Hematopoietic multipotent progenitor cell treated with erythropoietin and hydrocortisone succinate and interleukin-3 and kit ligand, for 17 days (in vitro differentiated cells): ENCODE data around the gene ELN.

Experiments used
- DNase-seq: peaks from one replicate; pipeline ENCODE4 v3.0.0-alpha.2; 2015; ENCODE audit warnings: low spot score

The ELN gene

DNA sequence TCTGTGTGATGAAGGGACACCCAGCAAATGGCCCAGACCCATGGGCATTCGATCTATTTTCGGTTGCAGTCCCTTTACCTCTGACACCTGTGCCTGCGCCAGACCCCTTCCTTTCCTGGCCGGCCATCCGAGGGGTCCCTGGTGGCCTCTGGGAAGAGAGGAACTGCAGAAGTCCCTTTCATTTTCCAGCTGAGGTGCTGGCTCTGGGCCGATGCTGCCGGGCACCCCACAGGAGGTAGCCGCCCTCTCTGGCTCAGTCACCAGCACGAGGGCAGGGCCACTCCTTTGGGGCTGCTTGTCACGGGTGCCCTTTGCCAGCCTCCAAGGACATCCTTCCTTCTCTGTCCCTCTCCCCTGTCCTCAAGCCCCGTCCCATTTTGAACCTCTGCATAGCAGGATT lies 4.2 kb upstream of the ELN start:
- DNase-seq = no peak

DNA sequence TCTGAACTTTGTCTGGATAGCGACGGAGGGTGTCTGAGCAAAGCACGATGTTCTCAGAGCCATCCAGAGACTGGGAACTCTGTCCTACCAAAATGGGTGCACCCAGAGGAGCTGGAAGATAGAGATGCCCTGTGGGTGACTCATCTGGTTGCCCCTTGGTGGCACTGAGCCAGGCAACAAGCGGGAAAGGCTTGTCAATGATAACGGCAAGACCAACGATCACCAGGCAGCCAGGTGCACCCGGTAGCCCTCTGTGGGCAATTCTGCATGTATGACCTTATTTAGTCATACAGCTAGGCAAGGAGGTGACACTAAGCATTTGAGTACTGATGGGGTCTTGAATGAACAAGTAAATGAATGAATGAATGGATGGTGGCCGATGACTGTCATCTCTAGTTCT lies 2.8 kb upstream of the ELN start:
- DNase-seq = no peak

DNA sequence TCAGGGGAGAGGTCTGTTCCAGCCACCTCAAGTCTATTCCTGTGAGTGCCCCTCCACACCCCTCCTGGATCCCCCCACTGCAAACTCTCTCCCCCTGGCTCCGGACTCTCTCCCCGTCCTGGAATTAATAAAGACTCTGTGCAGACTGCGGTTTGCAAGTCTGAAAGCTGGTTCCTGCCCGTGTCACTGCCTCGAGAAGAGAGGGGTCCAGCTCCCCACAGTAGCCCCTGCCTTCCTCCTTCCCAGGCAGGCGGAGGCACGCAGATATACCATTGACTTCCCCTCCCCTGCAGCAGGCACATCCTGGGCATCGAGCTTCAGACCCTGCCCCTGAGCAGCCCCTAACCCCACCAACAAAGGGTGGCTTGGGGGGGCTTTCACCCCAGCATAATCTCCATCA lies 2.2 kb upstream of the ELN start:
- no peak for DNase-seq

DNA sequence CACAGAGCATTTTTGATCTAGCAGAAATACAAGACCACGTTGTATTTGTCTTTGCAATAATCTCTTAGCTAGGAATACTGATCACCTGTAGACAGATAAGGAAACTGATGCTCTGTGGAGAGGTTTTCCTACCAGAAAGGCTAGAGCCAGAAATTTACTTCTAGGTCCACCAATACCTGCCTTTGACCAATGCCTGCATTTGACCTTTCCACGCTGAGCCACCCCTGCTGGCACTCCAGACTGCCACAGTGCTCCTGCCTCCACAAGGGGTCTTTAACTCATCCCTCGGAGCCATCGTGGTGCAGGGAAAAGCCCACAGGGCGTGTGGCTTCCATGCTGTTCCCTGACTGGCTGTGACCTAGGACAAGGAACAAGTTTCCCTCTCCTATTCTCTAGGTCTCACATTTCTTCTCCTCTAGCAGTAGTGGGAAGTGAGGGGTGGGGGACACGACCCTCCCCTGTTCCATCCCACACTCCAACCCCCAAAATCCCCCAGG lies 1.5 kb upstream of the ELN start:
- DNase-seq = no peak

DNA sequence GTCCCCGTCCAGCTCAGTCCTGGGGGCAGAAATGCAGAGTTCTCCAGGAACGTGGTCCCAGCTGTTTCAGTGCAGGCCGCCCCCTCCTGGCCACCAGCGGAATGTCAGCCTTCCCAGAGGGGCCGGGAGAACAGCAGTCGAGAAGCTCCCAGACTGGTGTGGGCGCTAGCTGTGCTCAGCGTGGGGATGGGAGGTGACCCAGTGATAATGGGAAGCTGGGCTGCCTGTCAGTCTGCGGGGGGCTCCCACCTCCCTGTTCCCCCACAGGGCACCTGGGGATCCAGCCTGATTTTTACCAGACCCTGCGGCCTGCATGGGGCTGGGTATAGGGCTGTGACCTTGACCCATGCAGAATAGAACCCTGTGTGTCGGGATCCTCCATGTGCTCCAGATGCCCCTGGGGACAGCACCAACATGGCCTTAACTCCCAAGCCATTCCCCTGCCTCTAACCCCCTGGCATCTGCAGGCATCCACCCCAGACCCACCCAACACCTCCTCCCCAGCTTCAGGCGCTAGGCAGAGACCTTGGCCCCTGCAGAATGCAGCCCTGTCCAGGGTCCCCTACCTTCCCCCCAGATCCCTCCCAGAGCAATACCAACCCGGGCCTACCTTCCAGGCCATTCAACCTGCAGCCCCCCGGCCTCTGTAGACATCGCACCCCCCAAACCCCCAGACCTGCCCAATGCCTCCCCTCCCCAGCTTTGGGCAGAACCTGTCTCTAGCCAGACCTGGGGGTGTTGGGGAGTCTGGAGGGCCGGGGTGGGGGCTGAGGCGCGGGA lies 880 bp upstream of the ELN start:
- DNase-seq = peak; percentile 52

DNA sequence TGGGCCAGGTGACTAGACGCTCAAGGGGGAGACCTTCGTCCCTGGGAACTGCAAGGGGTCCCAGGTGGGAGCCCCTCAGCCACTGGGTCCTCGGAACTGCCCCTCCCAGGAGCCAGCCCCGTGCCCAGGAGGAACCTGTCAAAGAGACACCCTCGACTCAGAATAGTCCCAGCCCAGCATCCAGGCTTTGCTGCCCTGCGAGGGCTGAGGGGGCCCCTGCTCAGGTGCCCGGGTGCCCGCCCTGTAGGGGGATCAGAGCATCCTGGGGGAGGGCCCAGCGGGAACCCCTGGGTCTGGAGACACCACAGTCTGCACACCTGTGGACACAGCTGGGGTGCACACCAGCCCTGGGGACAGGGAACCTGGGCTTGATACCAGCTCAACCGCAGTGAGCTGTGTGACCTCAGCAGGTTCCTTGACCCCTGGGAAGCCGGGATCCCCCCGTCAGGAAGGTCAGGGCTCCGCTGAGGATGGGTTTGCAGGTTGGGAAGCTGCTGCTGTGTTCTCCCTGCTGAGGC lies 407 bp downstream of the ELN start:
- DNase-seq = no peak

DNA sequence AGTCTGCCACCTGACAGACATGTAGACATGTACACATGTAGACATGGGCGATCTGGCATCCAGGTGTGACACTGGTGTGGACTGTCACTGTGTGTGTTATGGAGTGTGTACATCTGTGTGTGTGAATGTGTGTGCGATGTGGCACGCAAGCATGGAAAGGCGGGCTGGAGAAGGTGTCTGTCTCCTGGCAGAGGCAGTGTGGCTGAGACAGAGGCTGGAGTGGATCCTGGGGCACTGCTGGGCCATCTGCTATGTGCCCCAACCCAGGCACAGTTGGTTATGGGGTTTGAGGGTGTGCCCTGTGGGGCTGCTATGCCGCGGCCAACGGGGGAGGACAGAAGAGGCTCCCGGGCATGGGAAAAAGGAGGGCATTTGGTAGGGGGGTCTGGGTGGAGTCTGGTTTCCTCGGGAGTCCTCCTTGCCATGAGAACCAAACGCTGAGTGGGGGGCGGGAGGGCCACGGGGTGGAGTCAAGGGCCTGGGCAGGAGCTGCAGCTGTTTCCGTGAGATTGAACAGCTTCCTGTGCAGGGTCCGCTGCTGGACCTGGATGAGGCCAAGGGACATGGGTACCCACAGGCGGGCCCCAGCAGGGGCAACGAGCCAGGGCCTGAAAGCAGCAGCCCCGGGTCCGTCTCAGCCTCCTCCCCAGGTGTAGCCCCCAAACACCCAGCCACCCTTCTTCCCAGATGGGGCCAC lies 1.3 kb downstream of the ELN start:
- no peak for DNase-seq

DNA sequence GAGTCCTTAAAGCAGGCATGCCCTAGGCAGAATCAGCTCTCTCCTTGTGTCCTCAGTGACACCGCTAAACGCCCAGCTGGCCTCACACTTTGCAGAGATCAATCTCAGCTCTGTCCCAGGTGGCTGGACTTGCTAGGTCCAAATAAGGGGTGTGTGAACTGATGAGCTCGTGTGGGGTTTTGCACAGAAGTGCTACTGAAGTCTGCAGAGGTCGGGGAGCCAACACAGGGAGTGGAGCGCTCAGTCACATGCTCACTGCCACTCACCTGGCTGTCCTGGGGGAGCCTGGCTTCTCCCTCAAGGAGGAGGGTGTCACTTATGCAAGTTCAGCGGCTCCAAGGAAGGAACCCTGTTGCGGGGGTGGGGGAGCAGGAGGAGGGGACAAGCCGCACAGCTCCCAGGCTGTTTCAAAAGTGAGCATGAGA lies 2.0 kb downstream of the ELN start:
- no peak for DNase-seq

DNA sequence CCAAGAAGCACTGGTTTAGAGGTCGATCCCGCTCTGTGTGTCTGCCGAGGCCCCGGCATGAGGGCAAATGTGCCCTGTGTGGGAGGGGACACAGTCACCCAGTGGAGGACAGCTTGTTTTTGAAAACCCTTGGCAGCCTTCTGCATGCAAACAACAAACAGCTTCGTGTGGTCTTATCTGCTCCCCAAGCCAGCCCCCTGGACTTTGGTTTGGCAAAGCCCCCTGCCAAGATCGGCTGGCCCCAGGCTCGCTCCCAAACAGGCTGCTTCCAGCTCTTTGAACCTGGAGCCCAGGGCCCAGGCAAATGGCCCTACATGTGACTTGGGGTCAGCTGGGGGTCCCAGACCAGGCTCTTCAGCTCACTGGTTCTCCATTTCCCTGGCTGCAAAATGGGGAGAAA lies 2.9 kb downstream of the ELN start:
- DNase-seq = no peak

DNA sequence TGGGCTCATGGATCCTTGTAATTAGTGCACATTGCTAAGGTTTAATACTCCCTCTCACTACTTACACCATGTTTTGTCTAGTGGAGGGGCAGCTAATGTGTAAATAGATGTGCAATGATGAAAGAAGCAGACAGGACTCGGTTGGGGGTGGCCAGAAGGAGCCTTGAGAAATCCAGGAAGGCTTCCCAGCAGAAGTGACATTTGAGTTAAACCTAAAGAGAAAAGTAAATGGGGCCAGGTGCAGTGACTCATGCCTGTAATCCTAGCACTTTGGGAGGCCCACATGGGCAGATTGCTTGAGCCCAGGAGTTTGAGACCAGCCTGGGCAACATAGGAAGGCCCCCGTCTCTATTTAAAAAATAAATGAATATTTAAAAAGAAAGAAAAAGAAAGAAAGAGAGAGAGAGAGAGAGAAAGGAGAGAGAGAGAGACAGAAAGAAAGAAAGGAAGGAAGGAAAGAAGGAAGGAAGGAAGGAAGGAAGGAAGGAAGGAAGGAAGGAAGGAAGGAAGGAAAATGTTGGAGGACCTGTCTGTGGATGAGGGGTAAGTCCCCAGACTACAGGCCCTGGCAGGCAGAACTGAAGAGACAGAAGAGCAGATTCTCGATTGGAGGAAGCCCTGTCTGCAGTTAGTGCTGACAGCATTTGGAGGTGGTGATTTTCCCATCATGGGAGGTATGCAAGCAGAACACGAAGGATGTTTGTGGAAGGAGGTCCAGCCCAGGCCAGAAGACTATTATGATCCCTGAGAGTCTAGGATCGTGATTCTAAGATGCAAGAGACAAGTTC lies 3.6 kb downstream of the ELN start:
- no peak for DNase-seq

DNA sequence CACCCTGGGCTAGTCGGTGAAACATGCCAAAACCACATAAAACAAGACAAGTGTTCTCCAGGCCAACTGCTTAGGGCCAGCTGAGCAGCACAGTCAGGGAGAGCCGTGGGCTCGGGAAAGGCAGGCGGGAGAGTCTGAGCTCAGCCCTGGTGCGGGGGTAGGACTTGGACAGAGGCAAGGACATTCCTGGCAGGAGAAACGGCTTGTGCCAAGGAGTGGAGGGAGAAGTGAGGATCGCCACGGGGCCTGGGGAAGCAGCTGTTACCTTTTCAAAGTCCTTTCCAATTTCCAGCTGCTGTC lies 4.2 kb downstream of the ELN start:
- DNase-seq = no peak

DNA sequence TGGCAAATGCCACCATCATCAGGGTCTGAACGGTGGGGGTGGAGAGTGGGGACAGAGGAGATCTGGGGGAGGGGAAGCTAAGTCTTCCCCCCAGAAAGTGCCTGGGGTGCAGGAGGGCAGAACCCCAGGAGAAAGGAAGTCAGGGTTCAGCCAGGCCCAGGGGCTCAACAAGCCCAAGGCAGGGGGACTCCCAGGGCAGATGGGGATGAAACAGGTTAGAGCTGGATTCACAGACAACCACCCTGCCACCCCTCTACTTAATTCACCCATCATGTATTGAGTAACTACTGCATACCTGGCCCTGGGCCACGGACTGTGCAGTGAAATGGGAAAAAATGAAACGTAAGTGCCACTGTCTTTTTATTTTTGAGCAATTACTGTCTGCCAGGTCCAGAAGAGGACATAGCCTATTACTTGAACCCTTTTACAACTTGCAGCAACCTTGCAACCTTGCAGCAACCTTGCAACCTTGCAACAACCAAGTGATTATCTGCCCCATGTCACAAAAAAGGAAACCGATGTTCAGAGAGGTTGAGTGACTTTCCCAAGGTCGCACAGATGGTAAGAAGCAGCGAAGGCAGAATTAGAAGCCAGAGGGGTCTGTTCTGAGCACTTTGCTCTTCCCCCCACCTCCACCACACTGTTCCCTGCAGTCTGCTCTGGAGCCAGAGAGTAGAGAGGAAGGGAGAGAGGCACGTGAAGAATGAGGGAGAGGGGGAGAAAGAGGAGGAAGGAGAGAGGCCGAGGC lies 4.8 kb downstream of the ELN start:
- DNase-seq = no peak

DNA sequence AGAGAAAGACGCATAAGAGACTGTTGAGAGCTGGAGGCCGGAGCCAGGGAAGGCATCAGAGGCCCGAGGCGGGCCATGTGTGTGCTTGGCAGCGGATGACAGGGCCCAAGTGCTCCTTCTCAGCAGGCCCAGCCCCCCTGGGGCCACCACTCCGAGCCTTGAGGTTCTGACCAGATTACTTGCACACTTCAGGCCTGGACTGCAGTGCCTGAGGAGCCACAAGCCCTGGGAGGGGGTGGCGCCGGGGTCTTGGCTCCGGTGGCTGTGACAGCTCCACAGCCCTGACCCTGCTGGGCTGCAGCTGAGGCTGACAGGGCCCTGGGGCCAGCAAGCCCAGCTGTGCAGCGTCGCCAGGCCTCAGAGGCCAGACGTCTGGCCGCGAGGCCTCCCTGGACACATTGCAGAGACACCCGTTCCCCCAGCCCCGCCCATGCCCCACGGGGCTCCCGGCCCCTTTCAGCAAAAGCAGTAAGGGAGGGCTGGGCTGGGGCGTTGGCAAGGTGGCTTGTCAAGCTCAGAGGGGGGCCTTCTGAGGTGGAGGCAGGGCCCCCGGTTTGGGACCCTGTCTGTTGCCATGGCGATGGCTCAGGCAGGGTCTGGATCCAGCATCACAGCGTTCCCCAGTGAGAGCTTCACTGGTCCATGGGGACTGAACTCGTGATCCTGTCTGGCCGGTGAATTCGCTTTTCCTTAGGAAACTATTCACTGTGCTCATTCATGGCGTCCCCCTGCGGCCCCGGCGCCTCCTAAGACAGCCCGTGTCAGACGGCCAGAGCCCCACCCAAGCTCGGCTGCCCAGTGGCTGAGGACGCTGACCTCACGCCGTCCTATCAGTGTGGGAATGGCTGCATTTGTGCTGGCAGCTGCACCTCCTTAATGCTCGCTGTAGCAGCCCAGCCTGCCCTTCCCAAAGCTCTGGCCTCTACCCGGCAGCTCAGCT lies 5.7 kb downstream of the ELN start:
- no peak for DNase-seq

DNA sequence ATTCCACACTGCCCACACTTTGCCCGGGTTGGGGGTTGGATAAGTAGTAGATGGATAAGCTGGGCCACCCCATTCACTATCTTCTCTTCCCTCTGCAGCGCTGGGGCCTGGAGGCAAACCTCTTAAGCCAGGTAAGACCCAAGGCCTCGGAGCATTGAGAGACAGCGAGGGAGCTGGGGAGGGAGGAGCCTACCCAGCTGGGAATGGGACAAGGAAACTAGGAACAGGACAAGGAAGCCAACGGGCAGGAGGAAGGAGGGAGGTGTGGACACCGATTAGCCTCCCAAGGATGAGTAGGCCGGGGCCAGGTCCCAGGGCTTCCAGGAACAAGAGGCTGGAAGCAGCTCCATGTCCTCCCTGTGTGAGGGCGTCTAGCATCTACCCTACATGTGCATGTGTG lies 9.6 kb downstream of the ELN start:
- DNase-seq = no peak

DNA sequence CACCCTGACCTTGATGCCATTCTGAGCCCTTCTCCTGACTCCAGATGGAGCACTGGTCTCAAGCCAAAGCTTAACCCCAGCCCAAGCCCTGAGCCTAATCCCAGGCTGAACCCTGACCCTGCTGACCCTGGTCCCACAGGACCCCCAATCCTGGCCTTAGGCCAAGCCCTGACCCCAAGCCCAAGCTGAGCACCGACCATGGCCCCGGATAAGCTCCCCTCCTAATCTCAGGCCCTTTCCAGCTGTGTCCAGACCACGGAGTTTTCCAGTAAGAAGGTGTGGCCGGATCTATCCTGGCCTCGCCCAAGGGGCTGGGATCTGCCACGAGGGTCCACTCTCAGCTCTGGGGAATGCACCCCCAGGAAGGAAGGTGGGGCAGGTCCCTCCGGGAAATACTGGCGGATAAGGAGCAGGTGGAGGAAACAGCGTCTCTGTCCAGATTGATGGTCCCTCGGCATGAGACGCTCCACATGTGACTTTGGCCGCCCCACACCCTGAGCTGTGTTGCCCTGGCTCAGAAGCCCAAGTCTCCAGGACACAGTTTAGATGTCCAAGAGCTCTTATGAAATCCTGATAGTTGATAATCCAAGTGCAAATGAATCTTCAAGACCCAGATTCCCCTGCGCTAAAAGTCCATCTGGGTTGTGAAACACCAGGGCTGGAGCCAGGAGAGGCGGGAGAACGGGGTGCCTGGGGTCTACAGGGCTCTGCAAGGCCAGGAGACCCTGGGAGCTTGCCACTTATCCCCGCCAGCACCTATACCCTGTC lies 10.4 kb downstream of the ELN start:
- no peak for DNase-seq

DNA sequence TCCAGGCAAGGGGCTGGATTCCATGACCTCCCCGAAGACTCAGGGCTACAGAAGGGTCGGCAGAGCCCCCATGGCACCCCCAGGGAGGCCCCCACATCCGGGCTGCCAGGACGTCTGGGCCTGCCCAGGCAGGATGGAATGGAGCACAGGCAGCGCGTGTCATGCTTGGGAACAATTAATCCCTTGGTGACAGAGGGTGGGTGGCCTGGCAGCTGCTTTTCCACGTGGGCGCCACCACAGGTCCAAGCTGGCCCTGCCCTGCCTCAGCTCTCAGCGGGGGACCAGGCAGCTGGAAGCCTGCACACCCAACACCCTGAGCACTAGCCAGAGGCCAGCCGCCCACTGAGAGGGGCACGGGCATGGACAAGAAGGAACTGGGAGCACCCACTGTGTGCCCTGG lies 11.4 kb downstream of the ELN start:
- DNase-seq = no peak

DNA sequence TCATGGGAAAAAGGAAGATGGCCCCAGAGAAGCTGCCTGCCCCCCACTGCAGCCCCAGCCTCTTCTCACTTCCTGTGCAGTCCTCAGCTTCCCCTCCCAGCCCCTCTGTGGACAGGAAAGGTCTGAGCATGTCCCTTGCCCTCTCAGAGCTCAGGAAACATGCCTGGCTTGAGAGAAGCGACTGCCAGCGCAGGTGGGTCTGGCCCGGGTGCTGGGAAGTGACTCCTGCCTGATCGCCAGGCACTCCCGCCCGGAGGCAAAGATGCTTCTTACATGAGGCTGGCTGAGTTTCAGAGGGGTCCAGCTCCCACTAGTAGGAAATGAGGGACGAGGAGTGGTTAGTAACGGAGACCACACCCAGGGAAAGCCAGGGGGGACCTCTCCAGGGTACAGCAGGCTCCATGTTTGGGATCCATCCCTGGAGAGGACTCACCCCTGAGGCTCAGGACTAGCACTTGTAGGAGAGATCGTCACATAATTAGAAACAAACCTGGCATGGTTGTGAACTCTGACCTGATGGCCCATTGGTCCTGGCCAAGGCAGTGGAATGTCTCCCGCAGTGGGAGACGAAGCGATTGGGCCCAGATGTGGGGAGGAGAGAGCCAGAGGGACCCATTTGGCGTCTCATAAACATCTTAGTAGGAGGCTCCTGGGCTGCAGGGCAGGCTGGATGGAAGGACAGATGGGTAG lies 12.3 kb downstream of the ELN start:
- DNase-seq = no peak

DNA sequence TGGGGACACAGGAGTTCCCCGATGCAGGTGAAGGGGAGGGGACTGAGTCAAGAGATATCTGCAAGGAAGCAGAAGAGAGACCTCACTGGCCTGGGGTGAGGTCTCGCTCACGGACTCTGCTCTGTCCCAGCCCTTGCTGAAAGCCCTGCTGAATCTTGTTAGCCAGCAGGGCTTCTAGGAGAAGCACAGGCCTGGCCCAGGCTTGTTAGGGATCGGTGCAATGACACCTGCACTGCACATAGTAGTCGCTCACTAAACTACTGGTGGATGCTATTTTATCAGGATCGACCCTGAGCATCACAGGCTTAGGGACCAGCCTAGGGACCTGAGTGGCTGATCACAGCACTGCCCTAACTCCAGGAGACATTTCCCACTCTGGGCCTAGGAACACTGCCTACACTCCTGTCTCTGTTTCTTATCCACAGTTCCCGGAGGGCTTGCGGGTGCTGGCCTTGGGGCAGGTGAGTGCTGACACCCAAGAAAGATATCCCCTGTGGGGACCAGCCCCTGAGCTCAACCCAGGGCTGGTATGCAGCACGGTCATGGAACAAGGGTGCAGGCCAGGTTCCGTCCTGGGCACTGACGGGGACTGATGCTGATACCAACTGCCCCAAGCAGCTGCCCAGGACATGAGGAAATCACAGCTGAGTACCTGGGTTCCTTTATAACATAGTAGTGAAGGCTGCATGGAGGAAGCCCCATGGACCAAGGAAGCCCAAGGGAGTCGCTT lies 13.0 kb downstream of the ELN start:
- no peak for DNase-seq
